ENCODE data around the gene SAMD3.
"Not testable (repeated sequence)": the region's sequence is repeated elsewhere in the genome, so short reads cannot be mapped to it uniquely, and the experiment has no call there.

Gene SAMD3

DNA sequence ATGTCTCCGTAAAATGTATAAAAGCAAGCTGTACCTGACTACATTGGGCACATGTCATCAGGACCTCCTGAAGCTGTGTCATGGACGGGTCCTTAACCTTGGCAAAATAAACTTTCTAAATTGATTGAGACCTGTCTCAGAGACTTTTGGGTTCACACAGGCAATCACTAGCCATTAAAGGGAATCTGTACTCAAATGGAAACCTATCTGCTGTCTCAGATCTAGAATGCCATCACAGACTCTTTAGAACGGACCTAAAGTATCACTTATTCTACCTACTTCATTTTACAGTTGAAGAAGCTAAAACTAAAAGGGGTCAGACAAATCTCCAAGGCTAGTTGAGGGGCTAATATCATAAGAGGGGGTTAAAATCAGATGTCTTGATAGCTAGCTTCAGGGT lies 11.1 kb downstream of the SAMD3 start:
- DNase-seq (ENCODE audit: low read depth) = no peak

DNA sequence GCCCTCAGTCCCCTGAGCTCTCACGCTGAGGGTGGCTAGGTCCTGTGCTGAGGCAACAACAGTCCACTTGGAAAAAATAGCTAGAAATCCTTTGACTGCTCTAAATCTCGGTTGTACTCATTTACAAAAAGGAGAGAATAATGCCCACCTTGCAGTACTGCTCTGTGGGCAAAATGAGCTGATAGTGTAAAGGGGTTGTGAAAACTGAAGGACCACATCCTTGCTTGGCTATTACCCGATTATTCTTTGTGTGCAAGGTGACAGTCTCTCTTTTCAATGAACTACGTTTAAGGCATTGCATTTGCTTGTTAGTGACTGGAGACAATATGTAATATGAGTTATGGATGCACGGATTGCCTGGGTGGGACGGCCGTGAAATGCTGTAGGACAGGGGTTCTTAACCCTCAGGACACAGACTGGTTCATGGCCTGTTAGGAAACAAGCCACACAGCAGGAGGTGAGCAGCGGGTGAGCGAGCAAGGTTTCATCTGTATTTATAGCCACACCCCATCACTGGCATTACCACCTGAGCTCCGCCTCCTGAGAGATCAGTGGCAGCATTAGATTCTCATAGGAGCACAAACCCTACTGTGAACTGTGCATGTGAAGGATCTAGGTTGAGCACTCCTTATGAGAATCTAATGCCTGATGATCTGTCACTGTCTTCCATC lies 14.6 kb downstream of the SAMD3 start:
- DNase-seq (ENCODE audit: low read depth) = no peak

DNA sequence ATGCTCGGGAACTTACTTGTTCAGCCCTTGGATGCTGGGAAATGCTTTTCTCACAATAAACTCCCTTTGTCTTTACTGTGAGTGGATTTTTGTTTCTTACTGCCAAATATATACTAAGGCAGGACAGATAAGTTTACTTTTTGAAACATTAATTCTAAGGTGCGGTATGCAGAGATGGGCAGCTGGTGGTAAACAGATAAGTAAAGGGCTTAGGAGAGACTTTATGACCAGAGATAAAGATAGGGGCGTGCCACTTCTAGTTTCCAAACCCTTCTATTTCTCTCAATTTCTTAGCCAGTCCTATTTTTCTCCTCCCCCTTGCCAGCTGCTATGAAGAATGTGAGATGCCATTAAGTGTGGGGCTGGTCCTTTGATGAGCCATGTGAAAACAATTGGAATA lies 16.3 kb downstream of the SAMD3 start:
- DNase-seq (ENCODE audit: low read depth) = no peak

DNA sequence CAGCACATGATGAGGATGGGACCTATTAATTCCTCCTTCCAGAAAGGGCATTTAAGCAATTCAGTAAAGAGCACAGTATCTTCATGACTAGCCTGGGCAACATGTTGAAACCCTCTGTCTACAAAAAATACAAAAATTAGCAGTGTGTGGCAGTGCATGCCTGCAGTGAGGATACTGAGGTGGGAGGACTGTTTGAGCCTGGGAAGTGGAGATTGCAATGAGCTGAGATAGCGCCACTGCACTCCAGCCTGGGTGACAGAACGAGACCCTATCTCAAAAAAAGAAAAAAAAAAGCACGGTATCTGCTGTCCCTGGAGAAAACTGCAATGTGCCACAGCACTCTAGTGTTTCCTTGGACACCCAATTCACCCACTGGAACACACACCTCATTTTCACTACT lies 18.4 kb downstream of the SAMD3 start:
- no peak for DNase-seq (ENCODE audit: low read depth)

DNA sequence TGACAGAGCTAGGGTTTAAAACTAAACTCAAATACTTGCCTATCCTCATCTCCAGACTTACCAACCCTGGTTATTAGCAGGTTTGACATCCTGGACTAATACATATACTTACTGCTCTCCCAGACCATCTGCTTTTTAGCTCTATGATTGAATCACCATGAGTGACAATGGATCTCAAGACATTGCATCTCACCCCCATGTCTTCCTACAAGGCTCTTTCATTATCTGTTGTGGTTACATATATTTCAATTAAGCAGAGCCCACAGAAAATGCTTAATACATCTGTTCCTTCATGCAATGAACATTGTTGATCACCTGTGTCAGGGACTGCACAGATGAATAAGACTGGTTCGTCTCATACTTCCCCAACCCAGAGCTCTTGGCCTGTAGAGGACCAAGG lies 19.4 kb downstream of the SAMD3 start:
- DNase-seq (ENCODE audit: low read depth) = no peak

DNA sequence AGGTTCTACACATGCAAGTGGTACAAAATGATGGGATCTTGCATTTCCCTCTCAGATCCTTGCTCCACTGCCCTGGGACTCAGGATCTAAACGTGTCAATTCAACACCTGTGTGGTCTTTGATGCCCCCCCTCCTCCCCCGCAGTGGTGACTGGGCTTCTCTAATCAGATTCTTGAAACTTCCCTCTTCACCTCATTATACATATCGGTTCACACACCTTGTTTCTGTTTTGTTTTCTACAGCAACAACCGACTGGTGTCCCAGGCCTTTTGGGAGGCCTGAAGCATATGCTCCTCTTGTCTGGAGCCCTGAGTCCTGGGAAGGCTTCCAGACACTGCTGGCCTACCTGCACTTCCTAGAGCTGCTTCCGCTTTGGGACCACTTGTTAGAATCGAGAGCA lies 20.0 kb downstream of the SAMD3 start:
- no peak for DNase-seq (ENCODE audit: low read depth)

DNA sequence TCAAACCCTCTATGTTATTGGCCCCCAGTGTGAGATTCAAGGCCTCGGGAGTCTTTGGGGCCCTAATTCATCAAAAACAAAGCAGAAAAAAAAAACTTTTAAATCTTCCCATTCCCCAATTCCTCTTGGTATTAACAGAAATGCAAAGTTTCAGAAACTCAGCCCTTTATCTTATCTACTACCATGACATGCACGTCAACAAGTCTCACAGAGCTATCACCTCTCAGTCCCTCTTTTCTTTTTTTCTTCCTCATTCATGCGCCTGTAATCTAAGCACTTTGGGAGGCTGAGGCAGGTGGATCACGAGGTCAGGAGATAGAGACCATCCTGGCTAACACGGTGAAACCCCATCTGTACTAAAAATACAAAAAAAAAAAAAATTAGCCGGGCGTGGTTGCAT lies 22.7 kb downstream of the SAMD3 start:
- DNase-seq (ENCODE audit: low read depth) = no peak

DNA sequence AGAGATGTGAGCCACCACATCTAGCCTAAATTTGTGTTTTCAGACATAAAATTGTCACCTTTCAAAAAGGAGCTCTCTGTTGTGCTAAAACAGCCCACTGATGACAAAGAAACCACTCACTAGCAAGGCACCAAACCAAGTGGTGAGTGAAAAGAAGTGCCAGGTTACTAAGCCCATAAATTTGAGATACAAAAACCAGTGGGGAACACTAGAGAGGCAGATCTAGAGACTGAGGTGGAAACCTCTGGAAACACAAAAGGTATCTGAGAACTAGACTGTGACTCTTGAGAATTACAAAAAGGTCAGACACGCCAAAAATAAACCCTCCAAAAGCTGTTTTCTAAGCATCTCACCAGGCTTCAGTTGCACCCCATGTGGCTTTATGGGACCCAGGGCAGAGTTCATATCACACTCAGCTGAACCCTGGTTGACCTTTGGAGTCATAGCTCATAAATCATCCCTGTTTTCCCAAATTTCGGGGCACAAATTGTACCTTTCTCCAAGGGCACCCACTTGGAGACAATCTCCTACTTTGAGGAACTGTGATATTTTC lies 24.2 kb downstream of the SAMD3 start:
- DNase-seq (ENCODE audit: low read depth) = no peak

DNA sequence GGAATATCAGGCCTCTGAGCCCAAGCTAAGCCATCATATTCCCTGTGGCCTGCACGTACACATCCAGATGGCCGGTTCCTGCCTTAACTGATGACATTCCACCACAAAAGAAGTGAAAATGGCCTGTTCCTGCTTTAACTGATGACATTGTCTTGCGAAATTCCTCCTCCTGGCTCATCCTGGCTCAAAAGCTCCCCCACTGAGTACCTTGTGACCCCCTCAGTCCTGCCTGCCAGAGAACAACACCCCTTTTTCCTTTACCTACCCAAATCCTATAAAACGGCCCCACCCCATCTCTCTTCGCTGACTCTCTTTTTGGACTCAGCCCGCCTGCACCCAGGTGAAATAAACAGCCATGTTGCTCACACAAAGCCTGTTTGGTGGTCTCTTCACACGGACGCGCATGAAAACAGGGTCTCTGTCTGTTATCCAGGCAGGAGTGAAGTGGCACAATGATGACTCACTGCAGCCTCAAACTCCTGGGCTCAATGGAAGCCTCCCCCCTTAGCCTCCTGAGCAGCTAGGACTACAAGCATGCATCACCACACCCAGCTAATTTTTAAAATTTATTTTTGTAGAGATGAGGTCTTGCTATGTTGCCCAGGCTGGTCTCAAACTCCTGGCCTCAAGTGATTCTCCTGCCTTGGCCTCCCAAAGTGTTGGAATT lies 24.8 kb downstream of the SAMD3 start:
- DNase-seq (ENCODE audit: low read depth) = not testable (repeated sequence)

DNA sequence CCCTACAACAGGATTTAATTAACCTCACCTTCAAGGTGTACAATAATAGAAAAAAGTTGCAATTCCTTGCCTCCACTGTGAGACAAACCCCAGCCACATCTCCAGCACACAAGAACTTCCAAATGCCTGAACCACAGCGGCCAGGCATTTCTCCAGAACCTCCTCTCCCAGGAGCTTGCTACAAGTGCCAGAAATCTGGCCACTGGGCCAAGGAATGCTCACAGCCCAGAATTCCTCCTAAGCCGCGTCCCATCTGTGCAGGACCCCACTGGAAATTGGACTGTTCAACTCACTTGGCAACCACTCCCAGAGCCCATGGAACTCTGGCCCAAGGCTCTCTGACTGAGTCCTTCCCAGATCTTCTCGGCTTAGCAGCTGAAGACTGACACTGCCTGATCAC lies 28.3 kb downstream of the SAMD3 start:
- DNase-seq (ENCODE audit: low read depth) = not testable (repeated sequence)

DNA sequence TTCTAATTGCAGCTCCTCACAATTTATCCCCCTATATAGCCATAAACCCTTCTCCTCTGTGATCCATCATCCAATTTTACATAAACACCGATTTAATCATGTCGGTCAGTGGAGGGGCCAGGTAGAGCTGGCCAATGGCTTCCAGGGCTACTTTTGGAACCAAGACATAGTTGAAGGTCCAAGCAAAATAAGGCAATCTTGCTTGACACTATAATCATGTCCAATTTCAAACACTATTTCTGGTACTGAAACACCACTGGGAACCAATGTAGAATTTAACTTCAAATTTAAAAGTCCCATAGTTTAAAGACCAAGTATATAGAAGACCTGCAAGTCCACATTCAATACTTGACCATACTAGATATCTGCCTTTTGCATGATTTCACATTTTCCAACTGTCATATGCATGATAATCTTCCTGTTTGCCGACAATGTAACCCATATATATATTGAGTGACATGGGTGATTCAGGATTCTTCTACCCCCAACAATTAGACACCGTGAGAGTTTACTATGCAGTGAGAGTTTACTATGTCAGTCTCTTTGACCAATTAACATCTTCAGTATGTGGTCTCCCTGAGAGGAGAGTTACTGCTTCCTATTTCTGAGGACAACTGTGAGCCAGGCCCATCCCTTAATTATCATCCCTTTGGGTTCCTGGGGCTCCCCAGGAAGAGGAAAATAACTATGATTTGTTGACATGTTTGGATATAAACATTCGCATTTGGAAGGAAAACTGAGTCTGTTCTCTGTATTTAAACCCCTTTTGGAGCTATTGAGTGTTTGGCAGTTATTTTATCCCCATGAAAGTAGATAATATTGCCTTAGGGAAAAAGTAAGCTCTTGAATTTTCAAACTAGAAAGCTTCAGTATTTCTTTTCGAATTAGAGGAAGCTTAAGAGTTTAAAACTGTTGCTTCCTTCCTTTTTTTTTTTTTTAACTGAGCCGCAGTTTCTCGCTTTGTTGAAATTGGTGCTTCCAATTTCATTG lies 31.8 kb downstream of the SAMD3 start:
- no peak for DNase-seq (ENCODE audit: low read depth)

DNA sequence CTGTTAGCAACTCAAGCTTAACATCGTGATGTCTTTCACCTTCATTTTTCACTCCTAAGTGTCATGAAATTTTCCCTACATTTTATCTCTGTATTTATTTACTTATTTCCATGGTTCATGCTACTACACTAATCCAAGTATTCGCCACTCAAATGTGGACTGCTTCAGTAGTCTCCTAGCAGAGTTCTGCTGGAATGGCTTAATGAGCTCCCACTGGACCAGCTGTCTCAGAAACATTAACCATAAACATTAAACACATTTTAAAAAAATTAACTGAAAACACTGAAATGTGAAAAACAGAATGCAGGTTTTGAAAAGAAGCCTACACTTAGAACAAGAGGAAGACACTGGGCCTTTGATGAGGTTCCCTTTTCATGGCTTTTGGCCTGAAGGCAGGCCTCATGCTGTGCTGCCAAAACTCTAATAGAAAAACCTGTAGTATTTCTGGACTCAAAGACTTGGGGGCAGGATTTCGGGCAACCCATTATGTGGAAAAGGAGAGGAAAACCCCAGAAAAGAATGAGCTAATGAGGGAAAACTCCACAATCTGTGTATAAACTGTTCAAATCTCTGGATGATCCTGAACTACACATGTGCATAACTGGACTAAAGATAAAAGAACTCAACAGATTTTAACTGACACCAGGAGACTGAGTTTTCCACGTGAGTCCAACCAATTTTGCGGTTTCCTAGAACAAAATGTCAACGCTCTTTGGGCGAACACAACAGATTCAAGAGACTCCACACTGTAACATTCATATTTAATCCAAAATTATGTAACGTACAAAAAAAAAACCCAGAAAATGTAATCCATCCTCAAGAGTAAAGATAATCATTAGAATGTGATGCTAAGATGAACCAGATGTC lies 33.0 kb downstream of the SAMD3 start:
- no peak for DNase-seq (ENCODE audit: low read depth)

DNA sequence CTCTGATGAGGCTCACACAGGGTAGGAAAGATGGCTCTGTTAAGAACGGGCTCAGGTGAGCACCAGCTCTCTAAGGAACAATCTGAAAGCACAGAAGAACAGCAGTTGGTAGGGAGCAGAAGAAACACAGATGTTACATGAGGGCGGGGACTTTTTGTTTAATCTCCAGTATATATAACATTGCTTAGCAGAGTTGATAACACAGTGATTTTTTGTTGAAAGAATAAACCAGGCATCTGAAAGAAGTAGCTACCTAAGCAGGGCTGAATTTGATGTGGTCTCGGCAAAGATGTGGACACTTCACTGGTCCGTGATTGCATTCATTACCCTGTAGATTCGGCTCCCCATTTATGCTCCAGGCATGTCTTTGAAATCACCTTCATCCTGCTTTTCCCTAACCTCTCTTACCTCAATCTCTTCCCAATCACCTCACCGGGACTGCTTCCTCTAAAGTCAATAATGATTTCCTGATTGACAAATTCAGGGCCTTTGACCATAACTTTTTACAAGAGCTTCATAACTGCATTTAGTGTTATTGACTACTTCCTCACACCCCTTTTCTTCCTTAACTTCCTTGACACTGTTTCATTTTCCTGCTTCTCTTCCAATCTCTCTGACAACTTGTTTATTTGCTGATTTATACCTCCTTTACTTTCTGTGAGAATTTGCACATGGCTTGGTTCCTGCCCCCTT lies 34.4 kb downstream of the SAMD3 start:
- no peak for DNase-seq (ENCODE audit: low read depth)

DNA sequence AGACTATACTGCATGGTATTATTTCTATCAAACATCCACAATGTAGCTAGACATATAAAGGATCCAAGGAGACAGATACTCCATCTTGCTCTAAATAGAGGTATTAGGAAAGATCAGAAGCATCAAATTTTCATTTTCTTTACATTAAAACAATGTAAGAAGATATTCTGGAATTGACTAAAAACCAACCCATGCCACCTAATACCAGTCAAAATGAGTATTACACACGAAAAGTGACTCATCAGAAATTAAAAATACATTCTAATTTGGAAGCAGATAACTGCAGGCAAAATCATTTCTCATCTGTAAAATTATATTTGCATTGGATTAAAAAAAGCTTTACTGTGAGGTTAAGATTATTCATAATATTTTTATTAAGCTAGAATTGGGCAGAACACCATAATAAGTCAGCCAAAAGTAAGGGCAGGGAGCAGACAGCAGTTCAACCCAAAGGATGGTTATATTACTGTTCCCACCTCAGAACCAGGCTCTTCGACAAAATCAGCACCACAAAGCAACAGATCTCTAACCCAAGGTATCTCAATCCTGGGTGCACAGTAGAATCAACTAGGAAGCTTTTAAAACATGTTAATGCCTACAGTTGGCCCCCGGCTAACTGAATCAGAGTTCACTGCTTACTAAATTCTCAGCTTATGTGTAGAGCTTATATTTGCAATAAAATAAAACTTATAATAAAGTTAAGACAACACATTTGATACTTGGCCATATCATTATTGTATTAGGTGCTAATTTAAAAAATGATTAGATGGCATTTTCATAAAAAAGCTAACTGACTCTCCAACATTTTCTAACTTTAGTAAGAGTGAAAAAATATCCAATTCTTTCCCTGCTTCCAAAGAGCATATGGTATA lies 35.2 kb downstream of the SAMD3 start:
- DNase-seq (ENCODE audit: low read depth) = no peak

DNA sequence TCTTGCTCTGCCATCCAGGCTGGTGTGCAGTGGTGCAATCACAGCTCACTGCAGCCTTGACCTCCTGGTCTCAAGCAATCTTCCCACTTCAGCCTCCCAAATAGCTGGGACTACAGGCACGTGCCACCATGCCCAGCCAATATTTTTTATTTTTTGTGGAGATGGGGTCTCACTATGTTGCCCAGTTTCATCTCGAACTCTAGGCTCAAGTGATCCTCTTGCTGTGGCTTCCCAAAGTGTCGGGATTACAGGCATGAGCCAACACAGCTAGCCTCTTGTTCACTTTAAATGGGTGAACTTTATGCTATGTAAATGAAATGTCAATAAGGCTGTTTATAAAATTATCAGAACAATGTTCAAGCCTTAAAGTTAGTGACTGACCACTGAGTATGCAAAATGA lies 37.1 kb downstream of the SAMD3 start:
- no peak for DNase-seq (ENCODE audit: low read depth)

DNA sequence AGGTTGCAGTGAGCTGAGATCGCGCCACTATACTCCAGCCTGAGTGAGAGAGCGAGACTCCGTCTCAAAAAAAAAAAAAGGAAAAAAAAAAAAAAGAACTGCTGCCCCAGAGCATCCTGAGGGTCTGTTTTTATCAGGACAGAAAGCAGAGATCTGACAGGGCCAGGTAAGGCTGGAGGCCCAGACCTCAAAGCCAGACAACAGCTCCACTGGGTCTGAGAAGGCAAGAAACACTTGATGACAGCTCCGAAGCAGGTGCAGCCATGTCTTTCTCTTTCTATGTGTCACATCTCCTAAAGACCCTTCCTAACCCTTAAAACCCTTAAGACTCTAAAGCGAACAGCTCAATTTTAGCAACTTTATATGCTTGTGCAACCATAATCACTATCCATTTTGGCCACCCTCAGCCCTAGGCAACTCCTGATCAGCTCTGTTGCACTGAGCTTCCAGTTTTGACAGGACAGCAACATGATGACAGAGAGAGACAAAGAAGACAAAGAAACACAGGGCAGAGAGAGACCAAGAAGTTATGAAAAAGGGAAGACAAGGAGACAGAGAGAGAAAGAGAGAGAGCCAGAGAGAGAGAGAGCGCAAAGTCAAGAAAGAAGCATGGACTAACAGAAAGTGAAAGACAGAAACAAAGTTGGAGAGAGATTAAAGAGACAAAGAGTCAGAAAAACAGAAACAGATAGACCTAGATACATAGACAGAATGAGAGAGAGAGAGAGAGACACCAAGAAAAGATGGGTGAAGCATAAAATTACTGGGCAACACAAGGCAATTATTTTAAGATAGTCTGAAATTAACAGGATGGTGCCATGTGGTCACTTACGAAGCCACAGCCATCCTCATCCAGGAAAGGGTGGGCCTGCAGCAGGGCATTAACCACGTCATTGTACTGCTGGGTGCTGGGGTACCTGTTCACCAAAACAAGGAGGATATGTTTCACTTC lies 39.2 kb downstream of the SAMD3 start:
- DNase-seq (ENCODE audit: low read depth) = no peak

DNA sequence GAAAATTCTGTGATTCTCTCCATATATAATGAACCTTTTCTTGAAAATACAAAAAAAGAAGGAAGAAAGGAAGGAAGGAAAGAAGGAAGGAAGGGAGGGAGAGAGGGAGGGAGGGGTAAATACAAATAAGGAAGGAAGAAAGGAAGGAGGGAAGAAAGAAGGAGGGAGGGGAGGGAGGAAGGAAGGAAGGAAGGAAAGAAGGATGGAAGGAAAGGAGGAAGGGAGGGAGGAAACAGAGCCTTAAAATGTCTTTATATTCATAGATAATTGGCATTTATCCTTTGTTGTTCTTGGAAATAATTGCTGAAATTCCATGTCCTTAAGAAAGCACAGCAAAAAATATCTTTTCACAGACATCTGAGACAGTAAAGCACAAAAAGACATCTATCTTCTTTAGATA lies 40.3 kb downstream of the SAMD3 start:
- DNase-seq (ENCODE audit: low read depth) = no peak

DNA sequence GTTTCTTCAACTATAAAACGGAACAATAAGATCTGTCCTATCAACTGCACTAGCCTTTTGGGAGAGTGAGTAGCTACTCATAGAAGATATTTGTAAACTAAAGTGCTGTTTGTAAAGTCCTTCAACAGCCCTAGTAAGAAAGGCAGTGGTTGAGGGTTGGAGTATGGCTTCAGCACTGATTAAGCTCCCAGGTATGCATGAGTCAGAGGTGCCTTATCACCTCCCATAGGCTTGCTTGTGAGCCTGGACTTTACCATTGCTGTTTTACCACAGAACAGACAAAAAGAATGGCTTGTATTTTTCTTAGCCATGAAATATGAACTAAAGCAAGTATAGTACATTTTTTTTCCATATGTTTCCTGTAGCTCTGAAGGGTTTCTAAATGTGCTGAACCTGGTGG lies 44.1 kb downstream of the SAMD3 start:
- no peak for DNase-seq (ENCODE audit: low read depth)

DNA sequence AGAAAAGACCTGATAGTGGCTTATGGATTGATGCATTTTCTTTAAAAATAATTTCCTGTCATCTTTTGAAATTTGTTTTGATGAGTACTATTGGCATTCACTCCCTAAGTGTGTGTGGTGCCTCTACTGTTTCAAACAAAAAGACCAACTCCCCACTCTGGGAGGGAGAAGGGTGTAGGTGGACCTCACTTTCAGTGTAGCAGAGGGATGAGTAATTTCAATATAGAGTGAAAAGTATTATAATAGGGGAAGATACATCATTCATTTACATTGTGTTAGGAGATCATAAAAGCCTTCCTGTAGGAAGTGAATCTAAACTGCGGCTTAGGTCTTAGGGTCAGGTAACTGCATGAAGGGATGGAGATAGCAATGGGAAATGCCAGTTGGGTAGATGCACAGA lies 46.4 kb downstream of the SAMD3 start:
- no peak for DNase-seq (ENCODE audit: low read depth)
